SK-N-SH treated with all-trans-retinoic acid at 6 μM for 48 hours (cell line): ENCODE measurements around the gene RCAN1.
A peak's percentile ranks its signal among the peaks of the same experiment; 100 is the strongest.

Experiments
- ARNTL ChIP-seq: fragments of 450-650 bp; formaldehyde crosslinking; IDR thresholded peaks from 2 replicates; pipeline ENCODE4 v1.5.0; 2020; ENCODE audit warnings: low read depth, mild to moderate bottlenecking, moderate library complexity, borderline replicate concordance
- BACH2 ChIP-seq: fragments of 250-450 bp; sonication (Bioruptor Pico); IDR thresholded peaks from 2 replicates; pipeline ENCODE4 v1.9.0; 2021; ENCODE audit warnings: mild to moderate bottlenecking, borderline replicate concordance
- ESRRG ChIP-seq: fragments of 250-450 bp; sonication (Bioruptor Pico); IDR thresholded peaks from 2 replicates; pipeline ENCODE4 v1.6.1; 2021; ENCODE audit warnings: mild to moderate bottlenecking
- OSR1 ChIP-seq: fragments of 250-450 bp; sonication (Bioruptor Pico); IDR thresholded peaks from 2 replicates; pipeline ENCODE4 v1.8.0; 2022; ENCODE audit warnings: moderate library complexity, mild to moderate bottlenecking, inconsistent platforms
- PPARA ChIP-seq: fragments of 250-450 bp; sonication (Bioruptor Pico); IDR thresholded peaks from 2 replicates; pipeline ENCODE4 v1.5.0; 2020; ENCODE audit warnings: mild to moderate bottlenecking, borderline replicate concordance
- TF ChIP-seq, protein P1 (sequence below): fragments of 250-450 bp; sonication (Bioruptor Pico); IDR thresholded peaks from 2 replicates; pipeline ENCODE4 v1.5.0; 2020; ENCODE audit warnings: mild to moderate bottlenecking, moderate library complexity
- TF ChIP-seq, protein P2 (sequence below): fragments of 250-450 bp; sonication (Bioruptor Pico); IDR thresholded peaks from 2 replicates; pipeline ENCODE4 v1.5.1; 2021; ENCODE audit warnings: mild to moderate bottlenecking, moderate library complexity
- TF ChIP-seq, protein P3 (sequence below): fragments of 250-450 bp; sonication (Bioruptor Pico); IDR thresholded peaks from 2 replicates; pipeline ENCODE4 v1.8.0; 2021; ENCODE audit warnings: low read depth, mild to moderate bottlenecking, moderate library complexity, borderline replicate concordance
- TF ChIP-seq, protein P4 (sequence below): fragments of 250-450 bp; sonication (Bioruptor Pico); IDR thresholded peaks from 2 replicates; pipeline ENCODE4 v1.8.0; 2020; ENCODE audit warnings: mild to moderate bottlenecking, moderate library complexity, borderline replicate concordance

DNA sequence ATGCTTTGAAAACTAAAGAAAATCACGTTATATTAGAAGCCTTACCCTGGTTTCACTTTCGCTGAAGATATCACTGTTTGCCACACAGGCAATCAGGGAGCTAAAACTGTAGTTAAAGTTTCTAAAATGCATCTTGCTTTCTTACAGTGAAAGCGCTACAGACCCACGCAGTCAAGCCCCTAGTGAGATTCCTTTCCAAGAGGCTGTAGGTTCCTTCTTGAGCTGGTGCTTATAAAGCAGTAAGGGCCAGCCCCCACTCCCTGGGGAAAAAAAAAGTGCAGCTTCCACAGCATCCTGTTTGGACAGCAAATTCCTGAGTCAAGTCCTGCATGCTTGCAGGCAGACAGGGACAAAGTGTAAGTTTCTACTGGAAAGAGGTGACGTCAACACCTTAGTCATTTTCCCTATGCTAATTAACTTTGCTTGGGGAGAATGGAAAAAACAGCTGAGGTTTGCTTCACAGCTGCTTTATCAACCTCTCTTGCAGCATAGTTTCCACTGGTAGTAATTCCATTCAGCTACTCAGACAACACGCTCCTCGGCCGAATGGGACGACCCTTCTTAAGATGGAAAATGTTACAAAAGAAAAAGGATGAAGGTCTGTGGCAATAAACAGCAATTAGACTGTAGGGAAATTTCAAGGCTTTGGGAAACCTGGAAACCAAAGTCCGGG is 88.2 kb downstream of the RCAN1 start:
- TF ChIP-seq ARNTL (CRISPR knock-in tag) (no peak), BACH2 (CRISPR knock-in tag) (no peak), ESRRG (CRISPR knock-in tag) (no peak), PPARA (no peak), OSR1 (CRISPR knock-in tag) (no peak)
- TF ChIP-seq, protein P1, sequence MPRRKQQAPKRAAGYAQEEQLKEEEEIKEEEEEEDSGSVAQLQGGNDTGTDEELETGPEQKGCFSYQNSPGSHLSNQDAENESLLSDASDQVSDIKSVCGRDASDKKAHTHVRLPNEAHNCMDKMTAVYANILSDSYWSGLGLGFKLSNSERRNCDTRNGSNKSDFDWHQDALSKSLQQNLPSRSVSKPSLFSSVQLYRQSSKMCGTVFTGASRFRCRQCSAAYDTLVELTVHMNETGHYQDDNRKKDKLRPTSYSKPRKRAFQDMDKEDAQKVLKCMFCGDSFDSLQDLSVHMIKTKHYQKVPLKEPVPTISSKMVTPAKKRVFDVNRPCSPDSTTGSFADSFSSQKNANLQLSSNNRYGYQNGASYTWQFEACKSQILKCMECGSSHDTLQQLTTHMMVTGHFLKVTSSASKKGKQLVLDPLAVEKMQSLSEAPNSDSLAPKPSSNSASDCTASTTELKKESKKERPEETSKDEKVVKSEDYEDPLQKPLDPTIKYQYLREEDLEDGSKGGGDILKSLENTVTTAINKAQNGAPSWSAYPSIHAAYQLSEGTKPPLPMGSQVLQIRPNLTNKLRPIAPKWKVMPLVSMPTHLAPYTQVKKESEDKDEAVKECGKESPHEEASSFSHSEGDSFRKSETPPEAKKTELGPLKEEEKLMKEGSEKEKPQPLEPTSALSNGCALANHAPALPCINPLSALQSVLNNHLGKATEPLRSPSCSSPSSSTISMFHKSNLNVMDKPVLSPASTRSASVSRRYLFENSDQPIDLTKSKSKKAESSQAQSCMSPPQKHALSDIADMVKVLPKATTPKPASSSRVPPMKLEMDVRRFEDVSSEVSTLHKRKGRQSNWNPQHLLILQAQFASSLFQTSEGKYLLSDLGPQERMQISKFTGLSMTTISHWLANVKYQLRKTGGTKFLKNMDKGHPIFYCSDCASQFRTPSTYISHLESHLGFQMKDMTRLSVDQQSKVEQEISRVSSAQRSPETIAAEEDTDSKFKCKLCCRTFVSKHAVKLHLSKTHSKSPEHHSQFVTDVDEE (CRISPR knock-in tag): no peak
- TF ChIP-seq, protein P2, sequence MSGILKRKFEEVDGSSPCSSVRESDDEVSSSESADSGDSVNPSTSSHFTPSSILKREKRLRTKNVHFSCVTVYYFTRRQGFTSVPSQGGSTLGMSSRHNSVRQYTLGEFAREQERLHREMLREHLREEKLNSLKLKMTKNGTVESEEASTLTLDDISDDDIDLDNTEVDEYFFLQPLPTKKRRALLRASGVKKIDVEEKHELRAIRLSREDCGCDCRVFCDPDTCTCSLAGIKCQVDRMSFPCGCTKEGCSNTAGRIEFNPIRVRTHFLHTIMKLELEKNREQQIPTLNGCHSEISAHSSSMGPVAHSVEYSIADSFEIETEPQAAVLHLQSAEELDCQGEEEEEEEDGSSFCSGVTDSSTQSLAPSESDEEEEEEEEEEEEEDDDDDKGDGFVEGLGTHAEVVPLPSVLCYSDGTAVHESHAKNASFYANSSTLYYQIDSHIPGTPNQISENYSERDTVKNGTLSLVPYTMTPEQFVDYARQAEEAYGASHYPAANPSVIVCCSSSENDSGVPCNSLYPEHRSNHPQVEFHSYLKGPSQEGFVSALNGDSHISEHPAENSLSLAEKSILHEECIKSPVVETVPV (CRISPR knock-in tag): no peak
- TF ChIP-seq, protein P3, sequence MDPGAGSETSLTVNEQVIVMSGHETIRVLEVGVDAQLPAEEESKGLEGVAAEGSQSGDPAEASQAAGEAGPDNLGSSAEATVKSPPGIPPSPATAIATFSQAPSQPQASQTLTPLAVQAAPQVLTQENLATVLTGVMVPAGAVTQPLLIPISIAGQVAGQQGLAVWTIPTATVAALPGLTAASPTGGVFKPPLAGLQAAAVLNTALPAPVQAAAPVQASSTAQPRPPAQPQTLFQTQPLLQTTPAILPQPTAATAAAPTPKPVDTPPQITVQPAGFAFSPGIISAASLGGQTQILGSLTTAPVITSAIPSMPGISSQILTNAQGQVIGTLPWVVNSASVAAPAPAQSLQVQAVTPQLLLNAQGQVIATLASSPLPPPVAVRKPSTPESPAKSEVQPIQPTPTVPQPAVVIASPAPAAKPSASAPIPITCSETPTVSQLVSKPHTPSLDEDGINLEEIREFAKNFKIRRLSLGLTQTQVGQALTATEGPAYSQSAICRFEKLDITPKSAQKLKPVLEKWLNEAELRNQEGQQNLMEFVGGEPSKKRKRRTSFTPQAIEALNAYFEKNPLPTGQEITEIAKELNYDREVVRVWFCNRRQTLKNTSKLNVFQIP (CRISPR knock-in tag): no peak
- TF ChIP-seq, protein P4, sequence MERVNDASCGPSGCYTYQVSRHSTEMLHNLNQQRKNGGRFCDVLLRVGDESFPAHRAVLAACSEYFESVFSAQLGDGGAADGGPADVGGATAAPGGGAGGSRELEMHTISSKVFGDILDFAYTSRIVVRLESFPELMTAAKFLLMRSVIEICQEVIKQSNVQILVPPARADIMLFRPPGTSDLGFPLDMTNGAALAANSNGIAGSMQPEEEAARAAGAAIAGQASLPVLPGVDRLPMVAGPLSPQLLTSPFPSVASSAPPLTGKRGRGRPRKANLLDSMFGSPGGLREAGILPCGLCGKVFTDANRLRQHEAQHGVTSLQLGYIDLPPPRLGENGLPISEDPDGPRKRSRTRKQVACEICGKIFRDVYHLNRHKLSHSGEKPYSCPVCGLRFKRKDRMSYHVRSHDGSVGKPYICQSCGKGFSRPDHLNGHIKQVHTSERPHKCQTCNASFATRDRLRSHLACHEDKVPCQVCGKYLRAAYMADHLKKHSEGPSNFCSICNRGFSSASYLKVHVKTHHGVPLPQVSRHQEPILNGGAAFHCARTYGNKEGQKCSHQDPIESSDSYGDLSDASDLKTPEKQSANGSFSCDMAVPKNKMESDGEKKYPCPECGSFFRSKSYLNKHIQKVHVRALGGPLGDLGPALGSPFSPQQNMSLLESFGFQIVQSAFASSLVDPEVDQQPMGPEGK (CRISPR knock-in tag): peak; percentile 69; the same call in 1 of the 2 replicates
